ENCODE measurements around the gene STX5. TPM values are rescaled to one million over a fixed set of nuclear protein-coding genes. Genes with fewer than 3 reads are reported as not detected.
"Not testable (repeated sequence)": the region's sequence is repeated elsewhere in the genome, so short reads cannot be mapped to it uniquely, and the experiment has no call there.

Gene STX5
- total RNA-seq, 2 donors from 2014 or later = 20.1 to 23.6 TPM

DNA sequence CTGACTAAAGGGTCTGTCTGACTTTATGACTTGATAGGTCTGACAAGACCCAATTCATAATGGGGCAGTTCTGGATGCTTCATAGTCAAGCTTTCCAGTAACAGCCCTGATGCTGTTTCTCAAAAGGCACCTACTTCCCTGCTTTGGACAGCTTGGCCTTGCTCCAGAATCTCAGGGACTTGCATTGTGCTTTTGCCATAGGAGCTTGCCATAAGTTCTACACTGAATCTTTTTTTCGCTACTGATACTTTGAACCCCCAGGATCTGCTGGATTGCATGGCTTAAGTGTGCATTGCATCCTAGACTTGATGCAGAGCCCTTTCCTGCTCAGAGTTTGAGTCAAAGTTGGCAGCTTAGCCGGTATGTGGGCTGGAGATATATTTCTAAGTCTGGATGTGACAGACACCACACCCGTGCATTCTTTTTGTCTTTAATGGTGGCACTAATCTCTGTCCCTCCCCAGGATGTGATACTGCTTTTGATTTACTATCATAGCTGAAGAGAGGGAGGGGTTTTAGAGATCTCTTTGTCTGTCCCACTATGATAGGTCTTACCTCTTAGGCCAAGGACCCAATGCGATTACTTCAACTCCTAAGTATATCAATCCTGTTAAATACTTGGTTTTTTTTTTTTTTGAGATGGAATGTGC is 32.0 kb upstream of the STX5 start:
- no peak for DNase-seq
- Histone ChIP-seq H3K27ac (no peak overlapping the region), H3K27me3 (no peaks in the 10 kb centered on the region), H3K36me3 (replicated peaks in 1 of 2; ENCODE audit: insufficient read depth in 1 of 2, low read depth in 2 of 2) (no peaks in the 10 kb centered on the region), H3K9me3 (no peaks in the 10 kb centered on the region), H3K4me3 (no peak overlapping the region), H3K4me1 (peaks cover 22% of the 10 kb centered on the region)
- intact Hi-C loops (cut with DNase I) = no loop called here
- TF ChIP-seq, protein P1, sequence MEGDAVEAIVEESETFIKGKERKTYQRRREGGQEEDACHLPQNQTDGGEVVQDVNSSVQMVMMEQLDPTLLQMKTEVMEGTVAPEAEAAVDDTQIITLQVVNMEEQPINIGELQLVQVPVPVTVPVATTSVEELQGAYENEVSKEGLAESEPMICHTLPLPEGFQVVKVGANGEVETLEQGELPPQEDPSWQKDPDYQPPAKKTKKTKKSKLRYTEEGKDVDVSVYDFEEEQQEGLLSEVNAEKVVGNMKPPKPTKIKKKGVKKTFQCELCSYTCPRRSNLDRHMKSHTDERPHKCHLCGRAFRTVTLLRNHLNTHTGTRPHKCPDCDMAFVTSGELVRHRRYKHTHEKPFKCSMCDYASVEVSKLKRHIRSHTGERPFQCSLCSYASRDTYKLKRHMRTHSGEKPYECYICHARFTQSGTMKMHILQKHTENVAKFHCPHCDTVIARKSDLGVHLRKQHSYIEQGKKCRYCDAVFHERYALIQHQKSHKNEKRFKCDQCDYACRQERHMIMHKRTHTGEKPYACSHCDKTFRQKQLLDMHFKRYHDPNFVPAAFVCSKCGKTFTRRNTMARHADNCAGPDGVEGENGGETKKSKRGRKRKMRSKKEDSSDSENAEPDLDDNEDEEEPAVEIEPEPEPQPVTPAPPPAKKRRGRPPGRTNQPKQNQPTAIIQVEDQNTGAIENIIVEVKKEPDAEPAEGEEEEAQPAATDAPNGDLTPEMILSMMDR (IDR thresholded peaks at IDR 0.05) = no peak
- no peak for TF ChIP-seq POLR2A (IDR thresholded peaks at IDR 0.05)
- 64 to 72% methylated on average over 4 of the region's 4 CpGs for WGBS, 2 donors
- no peak for ATAC-seq

DNA sequence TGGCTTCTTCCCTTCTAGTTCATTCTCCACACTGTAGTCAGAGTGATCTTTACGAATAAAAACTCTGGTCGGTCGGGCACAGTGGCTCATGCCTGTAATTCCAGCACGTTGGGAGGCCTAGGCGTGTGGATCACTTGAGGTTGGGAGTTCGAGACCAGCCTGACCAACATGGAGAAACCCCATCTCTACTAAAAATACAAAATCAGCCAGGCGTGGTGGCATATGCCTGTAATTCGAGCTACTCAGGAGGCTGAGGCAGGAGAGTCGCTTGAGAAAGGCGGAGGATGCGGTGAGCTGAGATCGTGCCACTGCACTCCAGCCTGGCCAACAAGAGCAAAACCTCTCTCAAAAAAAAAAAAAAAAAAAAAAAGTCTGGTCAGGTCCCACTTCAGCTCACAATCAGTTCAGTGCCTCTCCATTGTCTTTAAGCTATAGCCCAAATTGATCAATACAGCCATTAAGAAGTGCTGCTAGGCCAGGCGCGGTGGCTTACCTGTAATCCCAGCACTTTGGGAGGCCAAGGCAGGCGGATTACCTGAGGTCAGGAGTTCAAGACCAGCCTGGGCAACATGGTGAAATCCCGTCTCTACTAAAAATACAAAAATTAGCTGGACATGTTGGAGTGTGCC is 29.8 kb upstream of the STX5 start:
- H3K27me3 ChIP-seq; H3K36me3 ChIP-seq (replicated peaks in 1 of 2; ENCODE audit: insufficient read depth in 1 of 2, low read depth in 2 of 2); H3K9me3 ChIP-seq; H3K27ac ChIP-seq; H3K4me3 ChIP-seq; DNase-seq; intact Hi-C loops (cut with DNase I); ATAC-seq: not testable (repeated sequence)
- peaks cover 40% of the 10 kb centered on the region for H3K4me1 ChIP-seq
- WGBS, 2 donors = 89 to 90% methylated on average over 14 to 16 of the region's 16 CpGs

DNA sequence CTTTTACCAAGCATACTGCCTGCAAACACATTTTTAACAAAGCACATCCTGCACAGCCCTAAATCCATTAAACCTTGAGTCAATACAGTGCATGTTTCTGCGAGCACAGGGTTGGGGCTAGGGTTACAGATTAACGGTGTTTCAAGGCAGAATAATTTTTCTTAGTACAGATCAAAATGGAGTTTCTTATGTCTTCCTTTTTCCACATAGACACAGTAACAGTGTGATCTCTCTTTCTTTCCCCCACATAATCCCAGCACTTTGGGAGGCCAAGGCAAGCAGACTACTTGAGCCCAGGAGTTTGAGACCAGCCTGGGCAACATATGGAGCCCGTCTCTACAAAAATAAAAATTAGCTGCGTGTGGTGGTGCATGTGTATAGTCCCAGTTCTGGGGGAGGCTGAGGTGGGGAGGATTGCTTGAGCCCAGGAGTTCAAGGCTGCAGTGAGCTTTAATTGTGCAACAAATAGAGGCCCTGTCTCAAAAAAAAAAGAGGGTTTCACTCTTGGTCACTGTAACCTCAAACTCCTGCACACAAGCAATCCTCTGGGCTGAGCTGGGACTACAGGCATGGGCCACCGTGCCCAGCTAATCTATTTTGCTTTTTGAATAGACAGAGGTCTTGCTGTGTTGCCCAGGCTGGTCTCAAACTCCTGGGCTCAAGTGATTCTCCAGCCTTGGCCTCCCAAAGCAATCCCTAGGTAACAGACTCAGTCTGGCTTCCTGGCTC is 29.1 kb upstream of the STX5 start:
- Histone ChIP-seq H3K27me3 (no peaks in the 10 kb centered on the region), H3K36me3 (replicated peaks in 1 of 2; ENCODE audit: insufficient read depth in 1 of 2, low read depth in 2 of 2) (no peaks in the 10 kb centered on the region), H3K4me1 (peaks cover 46% of the 10 kb centered on the region), H3K4me3 (no peak overlapping the region), H3K9me3 (no peaks in the 10 kb centered on the region), H3K27ac (peak overlapping the region in 2 of 4 donors; percentile 26 to 32)
- ATAC-seq (no peak), DNase-seq (no peak)
- 48 to 55% methylated on average over 5 of the region's 5 CpGs for WGBS, 2 donors
- TF ChIP-seq, protein P1 (IDR thresholded peaks at IDR 0.05) = no peak
- TF ChIP-seq POLR2A (IDR thresholded peaks at IDR 0.05) = no peak
- intact Hi-C loops (cut with DNase I) = no loop called here

DNA sequence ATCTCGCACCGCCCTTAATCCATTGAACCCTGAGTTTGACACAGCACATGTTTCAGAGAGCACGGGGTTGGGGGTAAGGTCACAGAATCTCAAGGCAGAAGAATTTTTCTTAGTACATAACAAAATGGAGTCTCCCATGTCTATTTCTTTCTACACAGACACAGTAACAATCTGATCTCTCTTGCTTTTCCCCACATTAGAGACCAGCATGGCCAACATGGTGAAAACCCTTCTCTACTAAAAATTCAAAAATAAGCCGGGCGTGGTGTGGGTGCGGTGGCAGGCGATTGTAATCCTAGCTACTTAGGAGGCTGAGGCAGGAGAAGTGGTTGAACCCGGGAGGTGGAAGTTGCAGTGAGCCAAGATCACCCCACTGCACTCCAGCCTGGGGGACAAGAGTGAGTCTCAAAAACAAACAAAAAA is 27.4 kb upstream of the STX5 start:
- H3K27me3 ChIP-seq; DNase-seq; H3K27ac ChIP-seq; ATAC-seq; H3K36me3 ChIP-seq (replicated peaks in 1 of 2; ENCODE audit: insufficient read depth in 1 of 2, low read depth in 2 of 2); H3K9me3 ChIP-seq; intact Hi-C loops (cut with DNase I); H3K4me3 ChIP-seq: not testable (repeated sequence)
- H3K4me1 ChIP-seq = peaks cover 50% of the 10 kb centered on the region
- WGBS, 2 donors = 89 to 91% methylated on average over 6 to 8 of the region's 8 CpGs

DNA sequence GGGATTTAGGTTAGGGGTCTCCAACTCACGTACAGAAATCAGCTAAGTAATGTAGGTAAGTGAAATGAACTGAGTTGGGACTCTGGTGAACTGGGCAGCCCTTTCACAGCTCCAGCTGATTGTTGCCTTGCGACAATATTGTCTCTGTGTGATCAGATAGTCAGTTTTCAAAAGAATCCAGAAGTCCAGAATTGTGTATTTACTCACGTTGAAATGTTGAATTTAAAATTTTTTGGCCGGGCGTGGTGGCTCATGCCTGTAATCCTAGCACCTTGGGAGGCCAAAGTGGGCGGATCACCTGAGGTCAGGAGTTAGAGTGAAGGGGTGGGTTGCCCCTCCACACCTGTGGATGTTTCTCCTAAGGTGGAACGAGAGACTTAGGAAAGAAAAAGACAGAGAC is 26.4 kb upstream of the STX5 start:
- ATAC-seq = no peak
- H3K36me3 ChIP-seq (replicated peaks in 1 of 2; ENCODE audit: insufficient read depth in 1 of 2, low read depth in 2 of 2) = peaks cover 3 to 6% of the 10 kb centered on the region in 2 donors
- no peaks in the 10 kb centered on the region for H3K9me3 ChIP-seq
- TF ChIP-seq, protein P1 (IDR thresholded peaks at IDR 0.05) = no peak
- no peak for TF ChIP-seq POLR2A (IDR thresholded peaks at IDR 0.05)
- H3K4me3 ChIP-seq = no peak overlapping the region
- H3K27me3 ChIP-seq = no peaks in the 10 kb centered on the region
- peak overlapping the region in 3 of 4 donors; percentile 8 to 91 (median 89) for H3K27ac ChIP-seq
- H3K4me1 ChIP-seq = peaks cover 61% of the 10 kb centered on the region
- intact Hi-C loops (cut with DNase I) = no loop called here
- DNase-seq = no peak
- WGBS, 2 donors = 45 to 50% methylated on average over 7 of the region's 7 CpGs

Measured in body of pancreas (tissue), 4 donors.